ENCODE measurements around the gene CHMP6. TPM values are rescaled to one million over a fixed set of nuclear protein-coding genes. Genes with fewer than 3 reads are reported as not detected.
A peak's percentile ranks its signal among the peaks of the same experiment; 100 is the strongest.

Gene CHMP6
- total and polyA plus RNA-seq, 8 donors = 5.4 to 117 (median 24.5) TPM

DNA sequence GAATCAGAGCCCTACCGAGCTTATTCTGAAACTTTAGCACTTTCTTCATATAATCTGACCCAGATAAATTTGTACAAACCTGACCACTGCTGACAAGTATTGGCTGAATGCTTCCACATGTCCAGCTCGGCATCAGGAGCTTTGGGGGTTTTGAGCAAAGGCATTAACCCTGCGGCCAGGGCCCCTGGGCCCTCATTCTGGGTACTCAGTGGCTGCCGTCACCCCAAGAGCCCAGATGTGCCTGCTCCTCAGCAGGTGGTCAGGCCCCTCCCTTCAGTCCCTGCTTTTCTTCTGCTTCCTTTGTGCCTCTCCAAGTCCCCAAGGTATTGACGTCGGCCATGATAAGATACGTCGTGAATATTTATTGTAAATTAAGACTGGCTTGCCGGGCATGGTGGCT, 47.3 kb upstream of the CHMP6 start:
- 89 to 95% (median 93%) methylated on average over 9 of the region's 9 CpGs for WGBS, 5 donors

DNA sequence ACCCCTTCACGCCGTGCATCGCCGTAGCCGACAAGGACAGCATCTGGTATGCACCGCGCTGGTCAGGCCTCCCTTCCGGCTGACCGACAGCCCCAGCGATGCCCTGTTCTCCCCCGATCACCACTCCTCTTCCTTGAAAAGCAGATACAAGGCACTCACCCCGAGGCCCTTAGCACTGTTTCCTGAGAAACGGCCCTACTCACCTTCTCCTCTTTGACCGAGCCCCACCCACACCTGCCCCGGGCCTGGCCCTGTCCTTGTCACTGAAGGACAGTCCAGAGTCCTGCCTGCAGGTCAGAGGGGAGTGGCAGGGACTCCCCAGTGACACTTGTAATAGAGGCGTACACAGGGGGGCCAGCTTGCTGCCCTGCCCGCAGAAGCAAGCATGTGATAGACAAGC, 45.9 kb upstream of the CHMP6 start:
- DNase-seq = no peak
- 90 to 95% (median 94%) methylated on average over 16 to 17 of the region's 17 CpGs for WGBS, 5 donors
- no peak overlapping the region for H3K4me3 ChIP-seq
- H3K9me3 ChIP-seq = no peaks in the 10 kb centered on the region
- intact Hi-C loops (cut with DNase I; ENCODE audit: low total_unique reads) = no loop called here
- peaks cover 20 to 67% (median 63%) of the 10 kb centered on the region in 4 donors for H3K36me3 ChIP-seq
- TF ChIP-seq, protein P1, sequence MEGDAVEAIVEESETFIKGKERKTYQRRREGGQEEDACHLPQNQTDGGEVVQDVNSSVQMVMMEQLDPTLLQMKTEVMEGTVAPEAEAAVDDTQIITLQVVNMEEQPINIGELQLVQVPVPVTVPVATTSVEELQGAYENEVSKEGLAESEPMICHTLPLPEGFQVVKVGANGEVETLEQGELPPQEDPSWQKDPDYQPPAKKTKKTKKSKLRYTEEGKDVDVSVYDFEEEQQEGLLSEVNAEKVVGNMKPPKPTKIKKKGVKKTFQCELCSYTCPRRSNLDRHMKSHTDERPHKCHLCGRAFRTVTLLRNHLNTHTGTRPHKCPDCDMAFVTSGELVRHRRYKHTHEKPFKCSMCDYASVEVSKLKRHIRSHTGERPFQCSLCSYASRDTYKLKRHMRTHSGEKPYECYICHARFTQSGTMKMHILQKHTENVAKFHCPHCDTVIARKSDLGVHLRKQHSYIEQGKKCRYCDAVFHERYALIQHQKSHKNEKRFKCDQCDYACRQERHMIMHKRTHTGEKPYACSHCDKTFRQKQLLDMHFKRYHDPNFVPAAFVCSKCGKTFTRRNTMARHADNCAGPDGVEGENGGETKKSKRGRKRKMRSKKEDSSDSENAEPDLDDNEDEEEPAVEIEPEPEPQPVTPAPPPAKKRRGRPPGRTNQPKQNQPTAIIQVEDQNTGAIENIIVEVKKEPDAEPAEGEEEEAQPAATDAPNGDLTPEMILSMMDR (IDR thresholded peaks at IDR 0.05) = no peak
- TF ChIP-seq POLR2AphosphoS5 (IDR thresholded peaks at IDR 0.05) (no peak), POLR2A (IDR thresholded peaks at IDR 0.05) (no peak), EP300 (IDR thresholded peaks at IDR 0.05) (no peak)
- no peak overlapping the region for H3K27ac ChIP-seq
- H3K4me1 ChIP-seq = peaks cover 18 to 30% (median 24%) of the 10 kb centered on the region in 4 donors
- no peaks in the 10 kb centered on the region for H3K27me3 ChIP-seq

More for the DNA sequence above, 47.3 kb upstream of the CHMP6 start:
- H3K4me1 ChIP-seq = peaks cover 18 to 33% (median 24%) of the 10 kb centered on the region in 4 donors
- H3K4me3 ChIP-seq = no peak overlapping the region
- no peak for DNase-seq
- H3K9me3 ChIP-seq = no peaks in the 10 kb centered on the region
- intact Hi-C loops (cut with DNase I; ENCODE audit: low total_unique reads) = no loop called here
- H3K36me3 ChIP-seq = peaks cover 13 to 65% (median 62%) of the 10 kb centered on the region in 4 donors
- H3K27me3 ChIP-seq = no peaks in the 10 kb centered on the region
- peak overlapping the region in 1 of 5 donors; percentile 85 for H3K27ac ChIP-seq
- TF ChIP-seq EP300 (IDR thresholded peaks at IDR 0.05) (no peak), POLR2A (IDR thresholded peaks at IDR 0.05) (no peak), POLR2AphosphoS5 (IDR thresholded peaks at IDR 0.05) (no peak)
- TF ChIP-seq, protein P1 (IDR thresholded peaks at IDR 0.05) = no peak

DNA sequence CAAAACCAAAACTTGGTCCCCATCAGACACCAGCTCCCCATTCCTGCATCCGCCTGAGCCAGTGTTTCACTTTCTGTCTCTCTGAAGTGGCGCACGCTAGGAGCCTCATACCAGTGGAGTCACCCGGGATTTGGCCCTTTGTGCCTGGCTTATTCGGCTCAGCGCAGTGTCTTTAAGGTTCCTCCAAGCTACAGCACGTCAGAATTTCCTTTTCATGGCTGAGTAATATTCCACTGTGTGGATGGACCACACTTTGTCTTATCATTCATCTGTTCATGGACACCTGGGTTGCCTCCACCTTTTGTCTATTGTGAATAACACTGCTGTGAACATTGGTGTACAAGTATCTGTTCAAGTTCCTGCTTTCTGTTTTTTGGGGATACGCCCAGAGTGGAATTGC, 45.2 kb upstream of the CHMP6 start:
- TF ChIP-seq, protein P1 (IDR thresholded peaks at IDR 0.05) = no peak
- TF ChIP-seq EP300 (IDR thresholded peaks at IDR 0.05) (no peak), POLR2AphosphoS5 (IDR thresholded peaks at IDR 0.05) (no peak), POLR2A (IDR thresholded peaks at IDR 0.05) (no peak)
- H3K36me3 ChIP-seq = peaks cover 24 to 68% (median 64%) of the 10 kb centered on the region in 4 donors
- intact Hi-C loops (cut with DNase I; ENCODE audit: low total_unique reads) = no loop called here
- no peak overlapping the region for H3K4me3 ChIP-seq
- 97 to 98% (median 98%) methylated on average over 8 of the region's 8 CpGs for WGBS, 5 donors
- no peak overlapping the region for H3K27ac ChIP-seq
- peaks cover 18 to 24% (median 21%) of the 10 kb centered on the region in 4 donors for H3K4me1 ChIP-seq
- no peaks in the 10 kb centered on the region for H3K9me3 ChIP-seq
- no peaks in the 10 kb centered on the region for H3K27me3 ChIP-seq
- DNase-seq = no peak

DNA sequence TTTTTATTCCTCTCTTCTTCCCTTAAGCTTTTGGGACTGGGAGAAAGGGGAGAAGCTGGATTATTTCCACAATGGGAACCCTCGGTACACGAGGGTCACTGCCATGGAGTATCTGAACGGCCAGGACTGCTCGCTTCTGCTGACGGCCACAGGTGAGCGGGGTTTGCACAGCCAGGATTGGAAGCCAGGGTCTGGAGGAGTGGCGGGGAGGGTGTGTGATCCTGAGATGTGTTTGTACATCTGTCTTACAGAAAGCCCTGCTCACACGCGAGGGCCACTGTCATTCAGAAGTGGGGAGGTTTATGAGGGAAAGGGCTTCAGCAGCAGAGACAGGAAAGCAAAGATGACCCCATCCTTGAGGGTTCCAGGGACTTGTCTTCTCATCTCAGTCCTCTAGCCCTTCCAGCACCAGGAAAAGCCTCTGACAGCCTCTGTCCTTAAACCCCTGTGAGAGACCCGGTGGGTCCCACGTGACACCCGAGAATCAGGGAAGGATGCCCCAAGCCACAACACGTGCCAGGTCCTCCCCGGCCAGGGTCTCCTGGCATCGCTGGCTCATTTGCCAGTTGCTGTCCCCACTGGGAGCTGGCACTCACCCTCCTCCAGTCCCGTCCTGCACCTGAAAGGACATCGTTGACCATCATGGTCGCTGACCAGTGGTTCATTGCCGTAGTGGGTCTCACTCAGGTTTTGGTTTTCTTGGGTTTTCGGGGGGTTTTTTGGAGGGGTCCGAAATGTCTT, 44.3 kb upstream of the CHMP6 start:
- DNase-seq = no peak
- no peak overlapping the region for H3K27ac ChIP-seq
- TF ChIP-seq, protein P1 (IDR thresholded peaks at IDR 0.05) = no peak
- TF ChIP-seq POLR2AphosphoS5 (IDR thresholded peaks at IDR 0.05) (no peak), POLR2A (IDR thresholded peaks at IDR 0.05) (no peak)
- H3K9me3 ChIP-seq = no peaks in the 10 kb centered on the region
- peaks cover 9 to 15% (median 12%) of the 10 kb centered on the region in 4 donors for H3K4me1 ChIP-seq
- WGBS, 5 donors = 90 to 96% (median 93%) methylated on average over 21 of the region's 21 CpGs
- peaks cover 27 to 71% (median 68%) of the 10 kb centered on the region in 4 donors for H3K36me3 ChIP-seq
- no peak overlapping the region for H3K4me3 ChIP-seq
- H3K27me3 ChIP-seq = no peaks in the 10 kb centered on the region
- intact Hi-C loops (cut with DNase I; ENCODE audit: low total_unique reads) = no loop called here
